Sciatic nerve (tissue), 2 donors: ENCODE measurements around the gene VAT1L. TPM values are rescaled to one million over a fixed set of nuclear protein-coding genes. Genes with fewer than 3 reads are reported as not detected.
A peak's percentile ranks its signal among the peaks of the same experiment; 100 is the strongest.

Experiments used
- ATAC-seq: fragments of 200-7000 bp; cut with Tn5 transposase; one replicate; pipeline ENCODE4 v1.9.1; 2020; ENCODE audit warnings: mild to moderate bottlenecking, moderate library complexity
- DNase-seq: peaks from one replicate; pipeline ENCODE4 v3.0.0-alpha.2; 2020; ENCODE audit warnings: low spot score
- intact Hi-C: fragments of 100-400 bp; cut with DNase I; formaldehyde crosslinking; loops from one replicate; pipeline ENCODE4 v1.14.2; 2022
- total RNA-seq: library from RNA; stranded (reverse); fragmentation: NEBNext Ultra II Directional; extraction: Animal tissue kit (Norgen Biotek cat#: 25700); gene quantifications from one replicate; pipeline ENCODE4 v1.2.1, GENCODE V29; 2021
- donor health status: DM: no; HTN: no; CAD: no.
- donor health status: DM: no; HTN: no; CAD: no.

The VAT1L gene, protein sequence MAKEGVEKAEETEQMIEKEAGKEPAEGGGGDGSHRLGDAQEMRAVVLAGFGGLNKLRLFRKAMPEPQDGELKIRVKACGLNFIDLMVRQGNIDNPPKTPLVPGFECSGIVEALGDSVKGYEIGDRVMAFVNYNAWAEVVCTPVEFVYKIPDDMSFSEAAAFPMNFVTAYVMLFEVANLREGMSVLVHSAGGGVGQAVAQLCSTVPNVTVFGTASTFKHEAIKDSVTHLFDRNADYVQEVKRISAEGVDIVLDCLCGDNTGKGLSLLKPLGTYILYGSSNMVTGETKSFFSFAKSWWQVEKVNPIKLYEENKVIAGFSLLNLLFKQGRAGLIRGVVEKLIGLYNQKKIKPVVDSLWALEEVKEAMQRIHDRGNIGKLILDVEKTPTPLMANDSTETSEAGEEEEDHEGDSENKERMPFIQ
- total RNA-seq: 36.1 TPM

DNA sequence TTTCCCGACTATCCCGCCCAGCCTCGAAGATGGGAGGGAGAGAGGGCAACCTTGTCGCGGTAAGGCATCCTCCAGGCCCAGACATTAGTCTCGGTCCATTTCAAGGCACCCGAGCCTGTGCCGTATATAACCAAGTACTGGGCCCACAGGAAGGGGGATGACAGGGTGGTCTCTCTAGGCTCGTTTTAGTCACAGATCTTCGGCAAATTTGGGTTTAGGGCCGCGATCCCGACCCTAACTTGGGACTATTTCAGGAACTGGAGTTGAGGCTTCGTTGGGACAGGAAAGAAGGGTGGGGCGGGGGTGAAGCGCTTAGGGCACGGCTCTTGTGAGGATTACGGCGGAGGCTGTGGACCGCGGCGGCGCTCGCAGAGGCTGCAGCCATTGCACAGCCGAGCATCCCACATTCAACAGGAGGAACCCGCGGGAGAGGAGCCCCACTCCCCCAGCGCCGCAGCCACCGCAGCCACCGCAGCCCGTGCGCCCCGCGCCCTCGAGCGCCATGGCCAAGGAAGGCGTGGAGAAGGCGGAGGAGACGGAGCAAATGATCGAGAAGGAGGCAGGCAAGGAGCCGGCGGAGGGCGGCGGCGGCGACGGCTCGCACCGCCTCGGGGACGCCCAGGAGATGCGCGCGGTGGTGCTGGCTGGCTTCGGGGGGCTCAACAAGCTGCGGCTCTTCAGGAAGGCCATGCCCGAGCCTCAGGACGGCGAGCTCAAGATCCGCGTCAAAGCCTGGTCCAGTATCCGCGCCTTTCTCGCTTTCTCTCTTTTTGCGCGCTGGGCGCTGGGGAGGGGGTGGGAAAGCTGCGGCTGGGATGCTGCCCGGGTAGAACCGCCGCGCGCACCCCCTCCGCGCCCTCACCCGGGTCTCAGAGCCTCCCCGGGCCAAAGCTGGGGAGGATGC lies at the start of gene VAT1L:
Gene VAT1L (plus strand): TSS at position 384 of the 904 bp plus-strand sequence. CDS start 119 bp downstream, at position 503.
- ATAC-seq (peak; percentile 85), DNase-seq (no peak)
- intact Hi-C loops: no loop called here

DNA sequence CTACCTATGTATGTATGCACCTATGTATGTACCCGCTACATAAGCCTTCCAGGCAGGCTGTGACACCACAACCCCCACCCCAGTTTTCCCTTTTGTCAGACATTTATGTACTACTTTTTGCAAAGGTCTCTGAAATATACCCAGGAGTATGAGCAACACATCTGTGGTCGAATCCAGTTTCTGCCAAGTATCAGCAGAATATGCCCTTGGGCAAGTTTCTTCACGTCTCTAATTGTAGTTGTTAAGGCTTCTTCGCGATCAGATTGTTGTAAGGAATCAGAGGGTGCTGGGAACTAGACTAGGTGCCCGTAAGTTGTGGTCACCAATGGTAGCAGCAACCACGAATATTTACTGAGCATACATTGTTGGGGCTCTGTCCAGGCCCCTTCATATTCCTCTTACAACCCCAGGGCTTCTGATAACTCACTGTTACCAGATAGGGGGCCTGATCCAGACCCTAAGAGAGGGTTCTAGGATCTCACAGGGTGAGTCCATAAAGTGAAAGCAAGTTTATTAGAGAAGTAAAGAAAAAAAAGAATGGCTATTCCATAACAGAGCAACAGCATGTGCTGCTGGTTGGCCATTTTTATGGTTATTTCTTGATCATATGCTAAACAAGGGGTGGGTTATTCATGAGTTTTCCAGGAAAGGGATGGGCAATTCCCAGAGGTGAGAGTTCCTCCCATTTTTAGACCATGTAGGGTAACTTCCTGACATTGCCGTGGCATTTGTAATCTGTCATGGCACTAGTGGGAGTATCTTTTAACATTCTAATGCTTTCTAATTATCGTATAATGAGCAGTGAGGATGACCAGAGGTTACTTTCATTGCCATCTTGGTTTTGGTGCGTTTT lies 49.4 kb upstream of the VAT1L start:
- DNase-seq (no peak), ATAC-seq (no peak)
- intact Hi-C loops: no loop called here

DNA sequence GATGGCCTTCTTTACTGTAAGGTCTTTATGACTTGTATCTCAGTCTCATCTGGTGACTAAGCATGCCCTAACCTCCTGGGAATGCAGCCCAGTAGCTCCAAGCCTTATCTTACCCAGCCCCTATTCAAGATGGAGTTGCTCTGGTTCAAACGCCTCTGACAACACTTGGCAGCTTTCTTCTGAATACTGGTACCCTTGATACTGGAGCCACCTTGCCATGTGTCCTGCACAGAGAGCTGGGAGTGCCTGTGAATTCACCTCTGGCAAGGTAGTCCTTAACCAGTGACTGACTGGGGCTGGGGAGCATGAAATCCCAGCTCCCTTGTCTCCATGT lies 48.8 kb upstream of the VAT1L start:
- no peak for ATAC-seq
- intact Hi-C loops: no loop called here
- DNase-seq: no peak

DNA sequence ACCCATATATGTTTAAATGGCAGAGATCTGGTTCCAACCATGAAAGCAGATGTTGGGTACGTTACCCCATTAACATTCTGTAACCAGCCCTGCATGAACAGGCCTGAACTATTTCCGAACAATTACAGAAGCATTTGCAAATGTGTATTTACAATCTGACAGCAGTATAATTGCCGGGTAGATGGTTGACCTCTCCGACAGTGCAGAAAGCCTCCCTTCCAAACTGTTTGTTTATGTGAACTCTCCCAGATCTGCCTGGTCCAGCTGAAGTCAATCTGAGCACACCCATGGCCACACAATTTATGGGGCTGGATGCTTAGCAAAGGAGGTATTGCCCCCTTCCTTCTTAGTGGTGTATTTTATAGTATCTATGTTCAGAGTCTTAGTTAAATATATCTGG lies 44.2 kb upstream of the VAT1L start:
- no peak for ATAC-seq
- intact Hi-C loops: no loop called here

DNA sequence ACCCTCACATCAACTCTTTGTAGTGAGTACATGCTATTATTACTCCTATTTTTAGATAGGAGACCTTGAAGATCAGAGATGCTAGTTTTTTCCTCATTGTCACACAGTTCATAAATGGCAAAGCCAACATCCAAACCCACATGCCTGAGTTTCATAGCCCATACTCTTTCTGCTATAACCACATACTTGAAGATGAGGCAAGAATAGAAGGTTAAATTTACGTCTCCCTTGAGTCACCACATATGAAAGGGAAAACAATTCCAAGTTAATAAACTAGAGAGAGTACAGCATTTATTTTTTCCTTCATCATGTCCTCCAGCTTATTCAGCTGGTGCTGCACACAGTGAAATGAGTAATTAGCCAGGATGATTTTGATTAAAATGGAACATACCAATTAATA lies 42.4 kb upstream of the VAT1L start:
- intact Hi-C loops: no loop called here
- ATAC-seq (no peak), DNase-seq (no peak)

More for the DNA sequence above, 44.2 kb upstream of the VAT1L start:
- DNase-seq: no peak

DNA sequence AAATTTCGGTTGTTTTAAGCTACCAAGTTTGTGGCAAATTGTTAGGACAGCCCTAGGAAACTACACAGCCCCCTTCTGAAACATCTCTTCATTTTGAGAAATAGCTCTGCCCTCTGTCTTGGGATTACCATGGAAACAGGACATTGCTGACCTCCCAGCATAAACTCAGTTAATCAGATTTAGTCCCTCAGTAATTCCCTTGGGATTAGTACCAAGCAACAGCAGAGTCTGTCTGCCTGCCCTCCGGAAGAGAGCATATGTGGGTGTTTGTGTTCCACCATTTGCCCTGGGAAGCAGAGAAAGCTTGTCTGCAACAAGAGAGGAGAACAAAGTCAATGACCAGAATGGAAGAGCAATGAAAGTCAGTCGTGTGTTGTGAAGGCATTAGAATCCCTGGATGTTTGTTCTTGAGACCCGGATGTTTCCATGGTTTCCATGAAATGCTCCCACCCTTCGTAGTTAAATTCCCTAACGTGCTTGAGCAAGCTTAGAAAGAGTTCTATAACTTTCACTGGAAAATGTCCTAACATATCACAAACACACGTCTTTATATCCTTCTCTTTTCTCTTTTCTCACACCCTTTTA lies 39.9 kb upstream of the VAT1L start:
- DNase-seq (no peak), ATAC-seq (no peak)
- intact Hi-C loops: no loop called here

DNA sequence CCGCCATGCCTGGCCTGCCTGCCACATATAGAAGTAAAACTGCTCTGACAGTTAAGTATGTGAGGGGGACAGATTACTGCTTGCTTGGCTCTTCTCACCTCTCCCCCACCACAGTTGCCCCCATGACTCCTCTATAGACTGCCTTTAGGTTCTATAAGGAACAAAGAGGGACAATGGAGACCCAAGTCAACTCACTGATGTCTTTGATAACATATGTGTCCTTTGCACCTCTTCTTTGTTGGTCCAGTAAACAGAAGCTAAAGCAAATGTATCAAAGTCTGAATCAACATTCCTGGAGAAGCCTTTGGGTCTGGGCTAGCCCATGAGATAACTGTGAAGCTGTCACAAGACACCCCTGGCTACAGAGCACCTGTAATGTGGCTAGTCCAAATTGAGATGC lies 38.9 kb upstream of the VAT1L start:
- ATAC-seq (no peak), DNase-seq (no peak)
- intact Hi-C loops: no loop called here

DNA sequence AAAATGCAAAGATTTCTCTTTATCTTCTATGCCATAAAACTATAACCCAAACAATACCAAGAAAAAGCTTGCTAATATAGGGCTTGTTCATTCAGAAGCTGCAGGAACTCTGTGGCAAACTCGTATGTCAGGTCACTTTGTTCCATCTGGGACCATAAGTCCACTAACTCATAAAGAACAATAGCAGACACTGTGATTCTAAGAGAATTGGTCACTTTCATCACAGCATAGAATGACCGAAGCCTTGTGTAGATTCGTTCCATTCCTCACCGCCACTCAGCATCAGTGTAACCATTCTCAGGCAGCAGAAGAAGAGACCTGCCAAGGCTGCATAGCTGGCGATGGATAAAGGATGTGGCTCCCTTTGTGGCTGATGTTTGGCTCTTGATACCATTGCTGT lies 30.3 kb upstream of the VAT1L start:
- intact Hi-C loops: no loop called here
- no peak for ATAC-seq
- DNase-seq: no peak

DNA sequence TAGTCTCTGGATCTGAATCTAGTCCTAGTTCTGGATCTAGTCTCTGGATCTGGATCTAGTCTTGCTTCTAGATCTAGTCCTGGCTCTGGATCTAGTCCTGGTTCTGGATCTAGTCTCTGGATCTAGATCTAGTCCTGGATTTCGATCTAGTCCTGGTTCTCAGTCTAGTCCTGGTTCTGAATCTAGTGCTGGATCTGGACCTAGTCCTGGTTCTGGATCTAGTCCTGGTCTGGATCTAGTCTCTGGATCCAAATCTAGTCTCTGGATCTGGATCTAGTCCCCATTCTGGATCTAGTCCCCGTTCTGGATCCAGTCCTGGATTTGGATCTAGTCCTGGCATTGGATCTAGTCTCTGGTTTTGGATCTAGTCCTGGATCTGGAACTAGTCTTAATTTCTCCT lies 29.9 kb upstream of the VAT1L start:
- intact Hi-C loops: no loop called here

DNA sequence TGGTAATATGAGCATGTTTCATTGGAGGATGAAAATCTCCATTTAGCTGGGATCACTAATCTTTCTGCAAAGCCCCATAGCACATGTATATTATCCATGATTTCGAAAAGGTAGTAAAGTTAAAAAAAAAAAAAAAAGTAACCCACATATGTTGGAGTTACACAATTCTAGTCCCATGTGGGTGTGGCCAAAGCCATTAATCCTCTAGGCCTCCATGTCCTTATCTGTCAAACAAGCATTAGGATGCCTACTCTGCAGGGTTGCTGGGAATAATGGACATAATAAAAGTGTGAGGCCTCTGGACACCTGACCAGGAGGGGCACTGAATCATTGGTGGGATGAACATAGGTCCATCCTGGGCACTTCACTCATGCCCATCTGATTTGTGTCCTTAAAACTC lies 29.2 kb upstream of the VAT1L start:
- ATAC-seq (no peak), DNase-seq (no peak)
- intact Hi-C loops: no loop called here

More for the DNA sequence above, 29.9 kb upstream of the VAT1L start:
- DNase-seq (no peak), ATAC-seq (no peak)

DNA sequence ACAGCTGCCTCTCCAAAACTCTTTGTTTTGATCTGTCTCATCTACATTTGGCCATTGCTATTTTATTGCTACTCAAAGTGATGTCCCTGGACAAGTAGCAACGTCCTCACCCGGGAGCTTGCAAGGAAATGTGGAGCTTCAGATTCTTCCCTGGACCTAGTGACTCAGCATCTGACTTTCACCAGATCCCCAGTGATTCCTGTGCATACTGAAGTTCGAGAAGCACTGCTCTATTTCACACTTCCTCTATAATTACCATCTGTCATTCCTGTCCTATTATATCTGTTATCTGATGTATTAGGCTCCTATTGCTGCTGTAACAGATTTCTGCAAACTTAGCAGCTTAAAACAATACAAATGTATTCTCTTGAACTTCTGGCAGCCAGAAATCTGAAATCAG lies 28.5 kb upstream of the VAT1L start:
- no peak for DNase-seq
- ATAC-seq: no peak
- intact Hi-C loops: no loop called here

DNA sequence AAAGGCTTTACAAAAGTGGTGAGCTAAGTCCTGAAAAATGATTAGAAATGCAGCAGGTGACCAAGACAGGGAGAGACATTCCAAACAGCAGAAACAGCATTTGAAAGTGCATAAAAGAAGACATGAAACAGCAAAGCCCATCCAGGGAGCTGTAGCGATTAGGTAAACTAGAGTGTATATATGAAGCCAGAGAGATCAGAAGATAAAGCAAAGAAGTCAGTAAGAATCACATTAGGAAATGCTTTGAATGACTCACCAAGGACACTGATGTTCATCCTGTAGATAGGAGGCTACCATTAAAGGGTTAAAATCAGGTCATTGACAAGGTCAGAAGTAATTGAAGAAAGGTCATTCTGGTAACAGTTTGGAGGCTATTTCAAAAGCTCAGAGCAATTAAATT lies 27.6 kb upstream of the VAT1L start:
- intact Hi-C loops: no loop called here
- no peak for DNase-seq
- no peak for ATAC-seq

DNA sequence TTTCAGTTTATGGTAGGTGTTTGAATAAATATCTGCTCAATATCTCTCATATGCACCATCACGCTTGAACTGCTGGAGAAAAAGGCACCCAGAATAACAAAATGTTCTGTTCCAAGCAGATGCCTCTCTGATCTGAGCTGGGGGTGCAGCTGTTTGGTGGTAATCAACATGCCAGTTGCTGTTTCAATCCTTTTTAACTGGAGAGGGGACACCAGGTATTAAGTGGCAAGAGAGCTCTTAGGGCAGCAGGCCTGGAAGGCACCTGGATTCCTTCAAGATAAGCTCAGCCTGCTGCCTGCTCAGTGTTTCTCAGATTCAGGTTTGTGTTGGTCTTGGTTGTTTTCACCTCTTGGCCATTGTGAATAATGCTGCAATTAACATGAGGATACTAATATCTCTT lies 27.2 kb upstream of the VAT1L start:
- intact Hi-C loops: no loop called here
- DNase-seq: no peak
- no peak for ATAC-seq

DNA sequence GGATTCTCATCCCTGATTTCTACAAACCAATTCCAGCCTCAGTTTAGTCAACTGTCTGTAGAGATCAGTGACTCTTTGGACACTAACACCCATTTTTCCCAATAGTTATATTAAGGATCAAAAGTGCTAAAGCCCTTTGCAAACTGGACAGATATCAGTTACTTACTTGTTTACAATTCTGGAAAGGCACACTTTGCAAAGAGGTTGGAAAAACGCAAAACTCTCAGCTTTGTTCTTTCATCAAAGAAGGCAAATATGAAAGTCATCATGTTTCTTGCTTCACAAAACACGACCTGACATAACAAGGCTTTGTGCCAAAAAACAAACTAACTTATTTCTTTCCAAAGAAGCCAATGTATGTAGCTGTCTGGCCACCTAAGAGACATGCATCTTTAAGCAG lies 26.1 kb upstream of the VAT1L start:
- no peak for ATAC-seq
- intact Hi-C loops: no loop called here
- no peak for DNase-seq

DNA sequence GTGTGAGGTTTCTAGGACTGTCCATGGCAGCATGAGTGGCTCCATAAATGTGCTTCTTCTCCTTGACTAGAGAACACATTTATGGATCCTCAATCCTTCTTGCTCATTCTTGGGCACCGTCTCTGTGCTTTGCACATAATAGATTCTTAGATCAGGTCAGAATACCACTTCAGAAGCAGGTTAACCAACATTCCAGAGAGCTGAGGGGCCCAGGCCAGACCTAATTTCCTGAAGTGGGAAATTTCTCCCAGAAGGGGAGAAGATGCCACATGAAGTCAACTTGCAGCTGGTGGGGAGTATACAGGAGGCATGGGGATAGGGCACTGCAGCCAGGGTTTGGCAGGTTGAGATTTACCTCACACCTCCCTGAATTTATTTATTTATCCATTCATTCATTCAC lies 24.4 kb upstream of the VAT1L start:
- intact Hi-C loops: no loop called here
- DNase-seq: no peak
- ATAC-seq: no peak

DNA sequence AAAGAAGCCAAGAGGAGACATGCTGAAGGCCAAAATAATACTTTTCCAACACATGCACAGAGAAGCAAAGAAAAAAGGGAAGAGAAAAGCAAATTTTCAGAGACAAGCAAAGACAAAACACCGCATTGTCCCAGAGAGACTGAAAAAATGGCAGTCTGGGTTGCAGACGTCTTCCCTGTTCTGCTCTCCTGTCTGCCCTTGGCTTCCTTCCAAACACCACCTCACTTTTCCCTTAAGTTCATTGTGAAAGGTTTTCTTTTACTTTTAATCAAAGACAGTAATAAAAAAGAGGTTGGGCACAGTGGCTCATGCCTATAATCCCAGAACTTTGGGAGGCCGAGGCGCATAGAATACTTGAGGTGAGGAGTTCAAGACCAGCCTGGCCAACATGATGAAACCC lies 21.2 kb upstream of the VAT1L start:
- ATAC-seq: no peak
- intact Hi-C loops: no loop called here
- DNase-seq: no peak

DNA sequence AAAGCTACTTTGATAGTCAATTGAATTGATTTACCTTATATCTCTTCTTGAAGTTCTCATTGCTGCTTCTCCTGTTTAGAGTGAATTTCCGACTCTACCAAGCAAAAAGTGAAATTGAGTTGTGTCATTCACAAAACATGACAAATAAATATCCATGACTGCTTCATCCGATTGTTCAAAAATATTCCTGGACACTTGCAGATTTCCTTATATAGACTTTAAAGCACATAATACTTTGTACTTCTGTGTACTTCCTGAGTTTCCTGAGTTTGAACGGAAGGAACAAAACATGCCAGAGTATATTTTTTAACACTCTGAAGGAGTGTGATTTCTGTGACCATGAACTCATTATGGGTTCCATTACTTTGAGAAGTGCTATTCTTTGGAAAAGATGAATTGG lies 20.5 kb upstream of the VAT1L start:
- intact Hi-C loops: no loop called here
- DNase-seq (no peak), ATAC-seq (no peak)

DNA sequence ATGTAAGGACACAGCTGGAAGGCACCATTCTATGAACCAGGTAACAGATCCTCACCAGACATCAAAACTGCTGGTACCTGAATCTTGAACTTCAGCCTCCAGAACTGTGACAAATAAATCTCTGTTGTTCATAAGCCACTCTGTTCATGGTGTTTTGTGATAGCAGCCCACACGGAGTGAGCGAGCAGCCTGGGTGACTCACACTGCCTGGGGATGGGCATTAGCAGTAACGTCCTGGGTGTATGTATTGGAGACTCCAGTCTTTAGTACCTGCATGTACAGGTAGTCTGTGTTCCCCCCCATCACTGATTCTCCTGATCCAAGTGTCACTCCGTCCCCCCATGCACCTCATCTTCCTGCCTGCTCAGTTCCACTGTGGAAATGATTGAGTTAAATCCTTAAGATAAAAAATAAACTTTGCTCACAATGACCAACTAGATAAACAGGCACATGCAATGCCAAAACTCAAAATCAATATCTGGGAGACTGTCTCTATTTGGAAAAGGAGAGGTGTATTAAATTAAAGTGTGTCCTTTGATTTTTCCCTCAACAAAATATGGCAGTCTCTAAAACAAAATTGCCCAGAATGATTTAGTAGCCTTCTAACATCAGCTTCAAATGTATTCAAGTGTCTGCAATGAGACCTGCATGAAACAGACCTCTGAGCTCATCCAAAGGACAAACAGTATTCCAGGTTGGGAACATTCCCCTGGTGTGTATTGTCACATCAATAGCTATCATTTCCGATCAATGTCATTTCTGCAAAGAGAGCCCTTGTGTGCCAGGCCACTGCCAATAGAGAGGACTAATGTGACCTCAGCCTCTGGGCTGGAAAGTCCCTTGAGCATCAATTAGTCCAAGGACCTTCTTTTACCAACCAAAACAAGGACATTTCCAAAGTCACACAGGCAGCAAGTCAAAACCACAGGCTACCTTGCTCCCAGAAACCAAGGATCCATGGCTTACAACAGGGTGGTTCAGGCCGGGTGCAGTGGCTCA lies 12.2 kb upstream of the VAT1L start:
- DNase-seq (no peak), ATAC-seq (no peak)
- intact Hi-C loops: no loop called here
